Neural progenitor cell (in vitro differentiated cells): ENCODE measurements around the gene LPCAT2. TPM values are rescaled to one million over a fixed set of nuclear protein-coding genes. Genes with fewer than 3 reads are reported as not detected.
"Not testable (repeated sequence)": the region's sequence is repeated elsewhere in the genome, so short reads cannot be mapped to it uniquely, and the experiment has no call there.

Experiments used
- DNase-seq: peaks from one replicate; pipeline ENCODE4 v3.0.0-alpha.2; 2016; ENCODE audit warnings: low spot score
- H2AFZ ChIP-seq: fragments of 200-600 bp; sonication (generic); replicated peaks from 2 replicates; pipeline ENCODE4 v1.6.1; 2016; ENCODE audit warnings: antibody characterized with exemption
- H3F3A ChIP-seq: fragments of 200-600 bp; sonication (generic); 2 replicates; pipeline ENCODE4 v1.6.1; 2016; ENCODE audit warnings: antibody characterized with exemption, low read depth
- H3K27ac ChIP-seq: fragments of 200-600 bp; sonication (generic); 2 replicates; pipeline ENCODE4 v1.5.1; 2016; ENCODE audit warnings: mild to moderate bottlenecking
- H3K27me3 ChIP-seq: fragments of 200-600 bp; sonication (generic); 2 replicates; pipeline ENCODE4 v1.6.1; 2016; ENCODE audit warnings: mild to moderate bottlenecking, moderate library complexity
- H3K36me3 ChIP-seq: fragments of 200-600 bp; sonication (generic); 2 replicates; pipeline ENCODE4 v1.5.1; 2016
- H3K4me1 ChIP-seq: fragments of 200-600 bp; sonication (generic); 2 replicates; pipeline ENCODE4 v1.6.1; 2016; ENCODE audit warnings: mixed run types
- H3K4me2 ChIP-seq: fragments of 200-600 bp; sonication (generic); 2 replicates; pipeline ENCODE4 v1.6.1; 2016
- H3K4me3 ChIP-seq: fragments of 200-600 bp; sonication (generic); 2 replicates; pipeline ENCODE4 v1.5.1; 2016
- H3K79me2 ChIP-seq: fragments of 200-600 bp; sonication (generic); 2 replicates; pipeline ENCODE4 v1.6.1; 2016; ENCODE audit warnings: low read depth
- H3K9ac ChIP-seq: fragments of 200-600 bp; sonication (generic); 2 replicates; pipeline ENCODE4 v1.6.1; 2016
- H3K9me3 ChIP-seq: fragments of 200-600 bp; sonication (generic); 2 replicates; pipeline ENCODE4 v1.5.1; 2016; ENCODE audit warnings: low read depth
- H4K20me1 ChIP-seq: fragments of 200-600 bp; sonication (generic); 2 replicates; pipeline ENCODE4 v1.6.1; 2016; ENCODE audit warnings: low read depth
- H3K27ac Mint-ChIP-seq: 3 replicates; pipeline ENCODE4 v1.8.0; 2021; ENCODE audit warnings: mixed read lengths
- H3K27me3 Mint-ChIP-seq: 2 replicates; pipeline ENCODE4 v1.8.0; 2022; ENCODE audit warnings: low read depth, mild to moderate bottlenecking, inconsistent platforms, moderate library complexity, mixed read lengths; ENCODE audit not compliant: insufficient read depth
- H3K36me3 Mint-ChIP-seq: 3 replicates; pipeline ENCODE4 v1.8.0; 2021; ENCODE audit warnings: mixed read lengths
- H3K4me1 Mint-ChIP-seq: 3 replicates; pipeline ENCODE4 v1.8.0; 2021; ENCODE audit warnings: mixed read lengths
- H3K4me3 Mint-ChIP-seq: 3 replicates; pipeline ENCODE4 v1.8.0; 2021; ENCODE audit warnings: mild to moderate bottlenecking, moderate library complexity, mixed read lengths
- H3K9me3 Mint-ChIP-seq: 3 replicates; pipeline ENCODE4 v1.8.0; 2020; ENCODE audit warnings: mixed read lengths
- EZH2 ChIP-seq: fragments of 200-600 bp; sonication (generic); IDR thresholded peaks from 2 replicates; pipeline ENCODE4 v1.6.1; 2017; ENCODE audit warnings: antibody characterized with exemption, mild to moderate bottlenecking, moderate library complexity
- EZH2phosphoT487 ChIP-seq: fragments of 200-600 bp; sonication (generic); IDR thresholded peaks from 2 replicates; pipeline ENCODE4 v1.6.1; 2017; ENCODE audit warnings: antibody characterized with exemption
- total RNA-seq: library from RNA; depleted of rRNA; stranded (reverse); fragments of >200 nt; gene quantifications from 2 replicates; pipeline ENCODE4 v1.2.3, GENCODE V29; 2015; ENCODE audit warnings: low replicate concordance
- TF ChIP-seq, protein P1 (sequence below): fragments of 200-600 bp; sonication (generic); IDR thresholded peaks from 2 replicates; pipeline ENCODE4 v1.5.1; 2017; ENCODE audit warnings: antibody characterized with exemption, mild to moderate bottlenecking

The LPCAT2 gene
- total RNA-seq, 1 donor from 2014 or later = 14.2 TPM

DNA sequence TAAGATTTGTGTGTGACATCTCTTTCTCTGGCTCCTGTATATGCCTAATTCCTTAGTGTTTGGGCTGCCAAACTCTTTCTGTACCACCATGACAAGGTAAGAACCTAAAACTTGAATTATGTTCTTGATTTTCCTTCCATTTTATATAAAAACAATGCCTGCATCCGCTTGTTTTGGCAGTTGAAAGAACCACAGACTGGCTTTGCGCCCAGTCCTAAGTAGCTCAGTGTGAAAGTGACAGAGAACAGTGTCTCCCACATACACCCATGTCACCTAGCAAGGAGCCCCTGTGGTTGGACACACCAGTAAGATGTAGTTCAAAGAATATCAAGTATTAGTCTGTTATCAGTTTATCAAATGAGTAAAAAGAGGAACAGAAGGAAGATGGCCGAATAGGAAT, 106.2 kb downstream of the LPCAT2 start:
- Mint-ChIP-seq H3K4me3 (no peak overlapping the region), H3K4me1 (no peaks in the 10 kb centered on the region), H3K9me3 (peaks cover 11% of the 10 kb centered on the region), H3K27me3 (peaks cover 8% of the 10 kb centered on the region), H3K27ac (no peak overlapping the region), H3K36me3 (no peaks in the 10 kb centered on the region)
- no peaks in the 10 kb centered on the region for H3K4me1 ChIP-seq
- DNase-seq = no peak
- TF ChIP-seq EZH2phosphoT487 (no peak), EZH2 (no peak)
- TF ChIP-seq, protein P1, sequence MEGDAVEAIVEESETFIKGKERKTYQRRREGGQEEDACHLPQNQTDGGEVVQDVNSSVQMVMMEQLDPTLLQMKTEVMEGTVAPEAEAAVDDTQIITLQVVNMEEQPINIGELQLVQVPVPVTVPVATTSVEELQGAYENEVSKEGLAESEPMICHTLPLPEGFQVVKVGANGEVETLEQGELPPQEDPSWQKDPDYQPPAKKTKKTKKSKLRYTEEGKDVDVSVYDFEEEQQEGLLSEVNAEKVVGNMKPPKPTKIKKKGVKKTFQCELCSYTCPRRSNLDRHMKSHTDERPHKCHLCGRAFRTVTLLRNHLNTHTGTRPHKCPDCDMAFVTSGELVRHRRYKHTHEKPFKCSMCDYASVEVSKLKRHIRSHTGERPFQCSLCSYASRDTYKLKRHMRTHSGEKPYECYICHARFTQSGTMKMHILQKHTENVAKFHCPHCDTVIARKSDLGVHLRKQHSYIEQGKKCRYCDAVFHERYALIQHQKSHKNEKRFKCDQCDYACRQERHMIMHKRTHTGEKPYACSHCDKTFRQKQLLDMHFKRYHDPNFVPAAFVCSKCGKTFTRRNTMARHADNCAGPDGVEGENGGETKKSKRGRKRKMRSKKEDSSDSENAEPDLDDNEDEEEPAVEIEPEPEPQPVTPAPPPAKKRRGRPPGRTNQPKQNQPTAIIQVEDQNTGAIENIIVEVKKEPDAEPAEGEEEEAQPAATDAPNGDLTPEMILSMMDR = no peak
- H2AFZ ChIP-seq = no peak overlapping the region
- no peak overlapping the region for H3K27ac ChIP-seq
- no peaks in the 10 kb centered on the region for H3K9me3 ChIP-seq
- no peak overlapping the region for H3K9ac ChIP-seq
- no peaks in the 10 kb centered on the region for H4K20me1 ChIP-seq
- no peaks in the 10 kb centered on the region for H3K79me2 ChIP-seq
- H3K36me3 ChIP-seq = no peaks in the 10 kb centered on the region
- H3K4me2 ChIP-seq = no peak overlapping the region
- H3K4me3 ChIP-seq = no peak overlapping the region
- H3K27me3 ChIP-seq = no peaks in the 10 kb centered on the region
- no peaks in the 10 kb centered on the region for H3F3A ChIP-seq

DNA sequence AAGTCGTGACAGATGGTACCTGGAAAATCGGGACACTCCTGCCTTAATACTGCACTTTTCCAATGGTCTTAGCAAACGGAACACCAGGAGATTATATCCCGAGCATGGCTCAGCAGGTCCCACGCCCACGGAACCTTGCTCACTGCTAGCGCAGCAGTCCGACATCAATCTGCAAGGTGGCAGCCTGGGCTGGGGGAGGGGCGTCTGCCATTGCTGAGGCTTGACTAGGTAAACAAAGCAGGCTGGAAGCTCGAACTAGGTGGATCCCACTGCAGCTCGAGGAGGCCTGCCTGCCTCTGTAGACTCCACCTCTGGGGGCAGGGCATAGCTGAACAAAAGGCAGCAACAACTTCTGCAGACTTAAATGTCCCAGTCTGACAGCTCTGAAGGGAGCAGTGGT, 106.8 kb downstream of the LPCAT2 start:
- not testable (repeated sequence) for H3K27me3 Mint-ChIP-seq, H3K4me1 ChIP-seq, H3K36me3 ChIP-seq, DNase-seq, H3K27ac Mint-ChIP-seq, H3K4me1 Mint-ChIP-seq, H3K79me2 ChIP-seq, H3K36me3 Mint-ChIP-seq, H2AFZ ChIP-seq, H3K4me2 ChIP-seq, H3K27ac ChIP-seq, H3K9ac ChIP-seq, H3K9me3 ChIP-seq, H3K4me3 Mint-ChIP-seq, H3F3A ChIP-seq, H4K20me1 ChIP-seq, H3K27me3 ChIP-seq, H3K4me3 ChIP-seq
- peaks cover 13% of the 10 kb centered on the region for H3K9me3 Mint-ChIP-seq

DNA sequence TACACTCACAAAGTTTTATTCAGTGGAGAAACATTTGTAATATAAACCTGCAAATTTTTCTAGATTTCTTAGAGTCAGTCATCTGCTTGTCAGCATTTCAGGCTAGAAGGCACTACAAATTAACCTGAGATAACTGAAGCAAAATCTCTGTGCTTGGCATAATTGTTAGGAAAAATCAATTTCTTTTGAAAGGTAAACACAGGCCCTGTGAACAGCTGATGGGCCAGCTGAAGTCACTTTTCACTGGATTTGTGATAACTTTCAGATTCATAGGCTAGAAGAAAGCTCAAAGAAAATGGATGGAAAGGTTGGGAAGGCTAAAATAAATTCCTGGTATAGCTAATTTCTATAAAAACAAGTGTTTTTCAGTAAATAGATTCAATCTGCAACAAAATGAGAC, 112.9 kb downstream of the LPCAT2 start:
- Mint-ChIP-seq H3K4me1 (no peaks in the 10 kb centered on the region), H3K4me3 (no peak overlapping the region), H3K27me3 (peaks cover 4% of the 10 kb centered on the region), H3K27ac (no peak overlapping the region), H3K9me3 (peaks cover 9% of the 10 kb centered on the region), H3K36me3 (no peaks in the 10 kb centered on the region)
- DNase-seq = no peak
- Histone ChIP-seq H3K27ac (no peak overlapping the region), H3K9ac (no peak overlapping the region), H2AFZ (no peak overlapping the region), H3K4me3 (no peak overlapping the region), H3K4me2 (no peak overlapping the region), H3K9me3 (no peaks in the 10 kb centered on the region), H3K79me2 (no peaks in the 10 kb centered on the region), H4K20me1 (no peaks in the 10 kb centered on the region), H3F3A (no peaks in the 10 kb centered on the region), H3K36me3 (no peaks in the 10 kb centered on the region), H3K27me3 (no peaks in the 10 kb centered on the region), H3K4me1 (no peaks in the 10 kb centered on the region)
- no peak for TF ChIP-seq EZH2
- TF ChIP-seq, protein P1 = no peak
- no peak for TF ChIP-seq EZH2phosphoT487

DNA sequence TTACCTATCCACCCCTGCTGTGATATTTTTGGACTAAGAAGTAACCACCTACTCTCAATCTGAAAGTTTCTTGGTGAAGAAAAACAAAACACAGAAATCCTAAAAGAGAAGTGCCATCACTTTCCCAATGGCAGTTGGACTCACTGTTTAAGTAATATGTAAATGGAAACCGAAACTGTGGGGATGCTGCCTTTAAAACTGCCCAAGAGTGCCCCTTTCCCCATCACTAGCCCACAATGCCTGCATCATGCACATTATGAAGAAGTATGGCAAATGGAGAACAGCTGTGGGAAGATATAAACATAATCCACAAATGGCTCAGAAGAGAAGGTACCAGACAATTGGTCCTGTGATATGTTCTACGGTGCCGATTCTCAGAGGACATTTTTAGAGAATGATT, 113.4 kb downstream of the LPCAT2 start:
- no peak overlapping the region for H3K27ac ChIP-seq
- H3K4me1 ChIP-seq = no peaks in the 10 kb centered on the region
- no peaks in the 10 kb centered on the region for H3K36me3 ChIP-seq
- no peaks in the 10 kb centered on the region for H3F3A ChIP-seq
- no peaks in the 10 kb centered on the region for H3K27me3 ChIP-seq
- H4K20me1 ChIP-seq = no peaks in the 10 kb centered on the region
- peaks cover 6% of the 10 kb centered on the region for H3K27me3 Mint-ChIP-seq
- no peak overlapping the region for H2AFZ ChIP-seq
- no peak overlapping the region for H3K4me2 ChIP-seq
- no peaks in the 10 kb centered on the region for H3K36me3 Mint-ChIP-seq
- no peak for TF ChIP-seq EZH2
- TF ChIP-seq, protein P1 = no peak
- TF ChIP-seq EZH2phosphoT487 = no peak
- H3K4me3 ChIP-seq = no peak overlapping the region
- no peak overlapping the region for H3K4me3 Mint-ChIP-seq
- no peak overlapping the region for H3K27ac Mint-ChIP-seq
- H3K9me3 ChIP-seq = no peaks in the 10 kb centered on the region
- H3K9me3 Mint-ChIP-seq = peaks cover 4% of the 10 kb centered on the region
- H3K9ac ChIP-seq = no peak overlapping the region
- DNase-seq = no peak
- H3K4me1 Mint-ChIP-seq = no peaks in the 10 kb centered on the region
- no peaks in the 10 kb centered on the region for H3K79me2 ChIP-seq
